Measurements from ENCODE around the gene IDE. TPM values are rescaled to one million over a fixed set of nuclear protein-coding genes. Genes with fewer than 3 reads are reported as not detected.
"Not testable (repeated sequence)": the region's sequence is repeated elsewhere in the genome, so short reads cannot be mapped to it uniquely, and the experiment has no call there.

Gene IDE
- 55.1 and 72.9 TPM in 2 replicates for total RNA-seq (2014; rRNA removed; shearing (Covaris generic))

DNA sequence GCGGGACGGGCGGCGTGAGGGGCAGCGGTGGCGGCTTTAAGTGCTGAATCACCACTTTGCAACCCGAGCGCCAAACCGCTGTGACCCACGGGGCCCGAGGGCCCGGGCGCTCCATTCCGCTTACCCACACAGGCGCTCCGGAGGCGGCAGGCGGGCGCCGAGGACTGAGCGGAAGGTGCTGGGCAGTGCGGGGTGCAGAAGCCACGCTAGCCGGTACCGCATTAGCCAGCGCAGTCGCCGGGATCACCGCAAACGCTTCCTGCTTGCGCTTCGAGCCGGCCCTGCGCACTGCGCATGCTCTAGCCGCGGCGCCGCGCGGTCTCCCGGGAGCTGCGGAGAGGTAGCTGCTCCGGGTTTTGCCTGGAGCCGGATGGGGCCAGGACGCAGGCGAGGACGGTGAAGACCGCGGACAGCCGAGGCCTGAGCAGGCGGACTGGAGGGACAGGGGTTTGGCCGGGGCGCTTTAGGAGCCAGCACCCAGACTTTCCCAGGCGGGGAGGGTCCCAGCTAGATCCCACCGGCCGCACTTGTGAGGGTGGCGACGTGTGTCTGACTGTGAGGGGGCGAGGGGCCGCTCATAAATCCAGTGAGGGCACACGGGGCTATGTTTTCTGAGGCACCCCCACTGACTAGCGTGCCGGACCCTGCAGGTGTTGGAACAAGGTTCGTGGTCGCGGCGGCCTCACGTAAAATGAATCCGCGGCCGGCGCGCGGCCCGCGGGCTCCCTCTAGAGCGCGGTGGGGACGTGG, at the start of gene IDE:
TSS of gene IDE (minus strand) at position 296 of the 750 bp plus-strand sequence. CDS start at position 222, 74 bp downstream.
- DNase-seq (ENCODE audit: low spot score): peak; percentile 73

DNA sequence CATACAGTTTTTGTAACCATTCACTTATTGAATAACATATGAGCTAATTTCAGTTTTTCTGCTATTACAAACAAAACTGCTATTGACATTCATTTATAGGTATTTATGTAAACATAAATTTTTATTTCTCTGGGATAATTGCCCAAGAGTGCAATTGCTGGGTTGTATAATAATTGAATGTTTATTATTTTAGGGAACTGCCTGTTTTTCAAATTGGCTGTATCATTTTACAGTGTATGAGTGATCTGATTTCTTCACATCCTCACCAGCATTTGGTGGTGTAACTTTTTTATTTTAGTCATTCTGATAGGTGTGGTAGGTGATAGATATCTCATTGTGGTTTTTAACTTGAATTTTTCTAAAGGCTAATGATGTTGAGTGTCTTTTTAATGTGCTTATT, 45.5 kb upstream of the IDE start:
- DNase-seq (ENCODE audit: low spot score): no peak

DNA sequence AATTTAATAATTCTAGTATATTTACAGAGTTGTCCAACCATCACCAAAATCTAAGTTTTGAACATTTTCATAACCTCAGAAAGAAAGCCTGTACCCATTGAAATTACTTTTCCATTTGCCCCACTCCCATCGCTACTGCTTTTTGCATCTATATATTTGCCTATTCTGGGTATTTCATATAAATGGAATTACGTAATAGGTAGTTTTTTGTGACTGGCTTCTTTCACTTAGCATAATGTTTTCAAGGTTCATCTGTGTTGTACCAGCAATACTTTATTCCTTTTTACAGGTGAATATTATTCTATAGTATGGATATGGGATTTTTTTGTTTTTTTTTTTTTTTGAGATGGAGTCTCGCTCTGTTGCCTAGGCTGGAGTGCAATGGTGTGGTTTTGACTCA, 41.6 kb upstream of the IDE start:
- DNase-seq (ENCODE audit: low spot score): no peak

DNA sequence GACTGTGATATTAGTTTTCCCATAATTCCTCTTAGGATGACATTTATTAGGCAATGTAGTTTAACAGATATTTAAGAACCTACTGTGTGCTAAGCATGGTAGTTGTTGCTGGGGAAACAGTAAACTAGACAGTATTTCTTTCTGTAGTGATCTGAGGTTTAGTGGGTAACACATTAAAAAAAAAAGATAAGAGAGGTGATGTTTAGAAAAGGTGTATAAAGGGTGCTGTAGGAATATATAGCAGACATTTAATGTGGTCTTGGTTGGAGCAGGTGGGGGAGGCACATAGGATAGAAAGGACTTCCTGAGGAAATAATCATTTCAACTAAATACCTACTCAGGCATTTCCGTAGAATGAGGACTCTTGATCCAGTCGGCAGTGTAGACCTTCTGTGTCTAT, 30.9 kb upstream of the IDE start:
- DNase-seq (ENCODE audit: low spot score): no peak

DNA sequence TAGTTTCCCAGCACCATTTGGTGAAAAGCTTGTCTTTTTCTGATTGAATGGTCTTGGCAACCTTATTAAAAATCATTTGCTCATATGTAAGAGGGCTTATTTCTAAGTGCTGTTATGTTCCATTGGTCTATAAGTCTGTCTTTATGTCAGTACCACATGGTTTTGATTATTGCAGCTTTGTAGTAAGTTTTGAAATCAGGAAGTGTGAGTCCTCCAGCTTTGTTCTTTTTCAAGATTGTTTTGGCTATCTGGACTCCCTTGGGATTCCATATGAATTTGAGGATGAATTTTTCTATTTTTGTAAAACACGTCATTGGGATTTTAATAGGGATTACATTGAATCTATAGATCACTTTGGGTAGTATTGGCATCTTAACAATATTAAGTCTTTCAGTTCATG, 24.4 kb upstream of the IDE start:
- DNase-seq (ENCODE audit: low spot score): no peak

DNA sequence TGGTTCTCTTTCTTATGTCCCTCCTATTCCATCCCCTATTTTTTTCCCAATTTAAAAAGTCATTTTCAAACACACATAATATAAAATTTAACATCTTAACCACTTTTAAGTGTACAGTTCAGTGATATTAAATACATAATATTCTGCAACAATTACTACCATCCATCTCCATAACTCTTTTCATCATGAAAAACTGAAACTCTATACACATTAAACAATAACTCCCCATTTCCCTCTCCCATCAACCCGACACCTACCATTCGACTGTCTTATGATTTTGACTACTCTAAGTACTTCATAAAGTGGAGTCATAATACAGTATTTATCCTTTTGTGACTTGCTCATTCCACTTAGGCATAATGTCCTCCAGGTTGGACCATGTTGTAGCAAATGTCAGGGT, 21.6 kb upstream of the IDE start:
- no peak for DNase-seq (ENCODE audit: low spot score)

DNA sequence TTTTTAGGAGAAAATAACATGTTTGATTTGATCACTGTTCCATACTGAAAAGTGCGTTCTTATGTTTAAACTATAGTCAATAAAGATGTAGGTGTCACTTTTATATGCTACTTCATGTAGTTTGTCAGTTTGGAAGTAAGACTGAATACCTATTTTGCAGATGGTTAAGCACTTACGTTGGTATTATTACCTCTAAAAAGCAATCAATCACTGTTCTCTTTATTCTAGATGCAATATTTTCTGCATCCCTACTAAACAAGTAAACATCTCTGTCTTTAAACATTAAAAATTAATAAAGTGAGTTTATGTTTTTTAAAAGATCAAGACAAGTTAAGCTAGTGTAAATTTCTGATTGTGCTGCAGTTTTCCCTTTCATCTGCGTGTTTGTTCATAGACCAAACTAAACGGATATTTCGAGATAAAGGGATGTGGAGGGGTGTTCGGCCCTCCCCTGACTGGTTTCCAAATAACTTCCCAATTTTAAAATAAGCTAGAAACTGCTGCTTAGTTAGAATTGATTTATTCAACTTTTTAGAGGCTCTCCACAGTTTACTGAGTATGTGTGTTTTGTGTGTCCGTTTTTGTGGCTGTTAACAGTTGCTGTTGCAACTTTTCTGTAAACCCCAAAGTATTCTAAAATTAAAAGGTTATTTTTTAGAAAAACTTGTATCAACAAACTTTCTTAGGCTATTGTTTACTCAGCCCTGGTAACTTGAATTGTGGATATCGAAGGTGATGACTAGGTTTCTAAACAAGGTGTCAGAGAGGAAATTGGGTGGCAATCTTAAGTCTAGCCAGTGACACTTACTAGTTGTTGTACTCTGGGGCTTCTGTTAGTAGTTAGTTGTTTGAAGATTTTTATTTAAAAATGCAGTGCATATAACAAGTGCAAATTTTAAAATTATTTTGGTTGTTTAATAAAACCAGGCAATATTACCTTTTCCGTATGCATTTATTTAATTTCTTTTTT, 20.0 kb upstream of the IDE start:
- no peak for DNase-seq (ENCODE audit: low spot score)

DNA sequence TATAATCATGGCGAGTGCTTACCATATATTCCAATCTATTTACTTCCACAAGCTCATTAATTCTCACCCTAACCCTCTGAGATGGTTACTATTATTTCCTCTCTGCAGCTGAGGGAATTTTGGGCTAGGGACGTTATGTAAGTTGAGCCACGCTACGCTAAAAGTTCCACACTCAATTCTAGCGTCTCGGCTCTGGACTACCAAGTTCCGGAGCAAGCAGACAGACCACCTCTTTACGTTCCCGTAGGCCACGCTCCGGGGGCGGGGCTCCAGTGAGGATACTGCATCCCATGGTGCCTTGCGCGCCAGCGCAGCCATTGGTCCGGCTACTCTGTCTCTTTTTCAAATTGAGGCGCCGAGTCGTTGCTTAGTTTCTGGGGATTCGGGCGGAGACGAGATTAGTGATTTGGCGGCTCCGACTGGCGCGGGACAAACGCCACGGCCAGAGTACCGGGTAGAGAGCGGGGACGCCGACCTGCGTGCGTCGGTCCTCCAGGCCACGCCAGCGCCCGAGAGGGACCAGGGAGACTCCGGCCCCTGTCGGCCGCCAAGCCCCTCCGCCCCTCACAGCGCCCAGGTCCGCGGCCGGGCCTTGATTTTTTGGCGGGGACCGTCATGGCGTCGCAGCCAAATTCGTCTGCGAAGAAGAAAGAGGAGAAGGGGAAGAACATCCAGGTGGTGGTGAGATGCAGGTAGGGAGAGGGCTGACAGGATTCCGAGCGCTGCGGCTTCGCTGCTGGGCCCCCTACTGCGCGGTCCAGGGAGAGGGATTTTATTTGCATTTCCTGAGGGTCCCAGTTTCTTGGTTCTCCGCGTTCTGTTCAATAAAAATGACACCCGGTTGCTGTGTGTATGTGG, 19.1 kb upstream of the IDE start, which contains the start of gene KIF11:
TSS of gene KIF11 (plus strand) at position 370 of the 858 bp plus-strand sequence. CDS start at position 616, 246 bp downstream.
- peak; percentile 97 for DNase-seq (ENCODE audit: low spot score)

DNA sequence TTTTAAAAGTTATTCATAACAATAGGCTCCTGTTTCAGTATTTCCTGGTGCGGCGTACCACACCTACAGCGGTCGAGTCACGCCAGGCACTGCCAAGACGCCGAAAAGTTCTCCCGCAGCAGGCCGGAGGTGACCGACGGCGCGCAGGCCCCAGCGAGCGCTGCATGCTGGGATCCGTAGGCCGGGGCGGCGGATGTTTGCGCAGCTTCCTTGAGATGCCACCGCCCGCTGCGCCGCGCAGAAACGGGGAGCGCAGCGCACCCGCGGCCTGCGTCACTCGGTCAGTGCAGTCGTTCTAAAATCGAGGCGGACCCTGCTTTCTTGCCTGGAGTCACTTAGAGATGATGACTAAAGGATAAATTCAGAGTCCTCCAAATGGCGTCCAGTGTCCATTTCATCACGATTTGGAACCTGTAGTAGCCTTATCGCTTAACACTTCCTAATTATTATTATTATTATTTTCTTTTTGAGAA, 17.7 kb upstream of the IDE start:
- no peak for DNase-seq (ENCODE audit: low spot score)

DNA sequence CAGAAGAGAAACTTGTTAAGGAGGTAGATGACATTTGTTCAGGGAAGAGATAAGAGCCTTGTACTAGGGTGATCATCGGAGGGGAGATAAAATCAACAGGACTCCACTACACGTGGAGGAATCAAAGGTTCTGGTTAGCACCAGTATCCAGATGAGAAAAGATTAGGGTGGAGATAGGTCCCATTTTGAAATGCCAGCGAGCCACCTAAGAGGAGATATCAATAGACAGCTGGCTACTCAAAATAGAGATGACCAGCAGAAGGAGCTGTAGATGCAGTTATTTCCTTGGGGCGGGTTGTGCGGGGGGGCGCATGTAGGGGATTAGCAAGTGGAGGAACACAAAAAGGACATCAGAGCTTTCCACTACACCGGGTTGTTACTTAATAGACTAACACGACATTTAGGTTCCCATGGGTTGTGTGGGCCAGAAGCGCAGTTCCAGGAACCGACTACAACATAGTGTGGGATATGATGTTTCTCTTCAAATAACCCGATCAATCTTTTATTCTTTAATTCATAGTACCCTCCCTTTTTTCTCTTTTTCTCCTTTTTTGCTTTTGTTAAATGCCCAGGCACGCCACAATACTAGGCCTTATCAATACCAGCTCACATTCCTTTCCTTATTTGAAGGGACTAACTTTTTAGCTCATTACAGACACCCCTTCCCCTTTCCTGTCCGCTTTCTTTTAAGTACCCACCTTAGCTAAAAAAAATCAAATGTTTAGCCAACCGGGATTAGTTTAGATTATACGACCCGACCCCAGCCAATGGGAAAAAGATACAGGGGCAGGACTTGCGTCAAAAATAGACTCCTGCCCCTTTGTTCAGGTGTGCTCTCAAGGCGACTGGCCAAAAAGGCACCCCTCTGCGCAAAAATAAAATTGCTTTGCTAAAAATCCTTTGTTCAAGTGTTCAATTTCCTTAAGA, 17.0 kb upstream of the IDE start:
- no peak for DNase-seq (ENCODE audit: low spot score)

DNA sequence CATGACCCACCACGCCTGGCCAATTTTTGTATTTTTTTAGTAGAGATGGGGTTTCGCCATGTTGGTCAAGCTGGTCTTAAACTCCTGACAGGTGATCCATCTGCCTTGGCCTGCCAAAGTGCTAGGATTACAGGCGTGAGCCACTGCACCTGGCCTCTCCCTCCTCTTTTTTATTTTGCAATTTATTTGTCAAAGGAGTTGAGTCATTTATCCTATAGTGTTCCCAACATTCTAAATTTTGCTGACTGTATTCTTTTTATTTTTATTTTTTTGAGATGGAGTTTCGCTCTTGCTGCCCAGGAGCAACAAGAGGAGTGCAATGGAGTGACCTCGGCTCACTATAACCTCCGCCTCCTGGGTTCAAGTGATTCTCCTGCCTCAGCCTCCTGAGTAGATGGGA, 8.5 kb upstream of the IDE start:
- not testable (repeated sequence) for DNase-seq (ENCODE audit: low spot score)

DNA sequence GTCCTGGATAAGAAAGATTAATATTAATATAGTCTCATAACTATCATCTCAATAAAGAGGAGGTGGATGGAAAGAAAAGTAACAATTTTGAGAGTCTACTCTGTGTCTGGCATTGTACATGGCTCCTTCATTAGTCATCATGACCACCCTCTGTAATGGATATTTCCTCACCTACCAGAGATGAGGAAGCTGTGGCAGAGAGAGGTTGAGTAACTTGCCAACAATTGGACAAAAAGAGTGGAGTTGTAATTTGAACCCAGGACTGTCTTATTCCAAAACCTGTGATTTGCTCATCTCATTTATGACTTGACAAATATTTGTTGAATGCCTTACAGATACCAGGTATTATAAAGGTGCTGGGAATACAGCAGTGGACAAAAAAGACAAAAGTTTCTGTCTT, 2.1 kb upstream of the IDE start:
- DNase-seq (ENCODE audit: low spot score): peak; percentile 48

DNA sequence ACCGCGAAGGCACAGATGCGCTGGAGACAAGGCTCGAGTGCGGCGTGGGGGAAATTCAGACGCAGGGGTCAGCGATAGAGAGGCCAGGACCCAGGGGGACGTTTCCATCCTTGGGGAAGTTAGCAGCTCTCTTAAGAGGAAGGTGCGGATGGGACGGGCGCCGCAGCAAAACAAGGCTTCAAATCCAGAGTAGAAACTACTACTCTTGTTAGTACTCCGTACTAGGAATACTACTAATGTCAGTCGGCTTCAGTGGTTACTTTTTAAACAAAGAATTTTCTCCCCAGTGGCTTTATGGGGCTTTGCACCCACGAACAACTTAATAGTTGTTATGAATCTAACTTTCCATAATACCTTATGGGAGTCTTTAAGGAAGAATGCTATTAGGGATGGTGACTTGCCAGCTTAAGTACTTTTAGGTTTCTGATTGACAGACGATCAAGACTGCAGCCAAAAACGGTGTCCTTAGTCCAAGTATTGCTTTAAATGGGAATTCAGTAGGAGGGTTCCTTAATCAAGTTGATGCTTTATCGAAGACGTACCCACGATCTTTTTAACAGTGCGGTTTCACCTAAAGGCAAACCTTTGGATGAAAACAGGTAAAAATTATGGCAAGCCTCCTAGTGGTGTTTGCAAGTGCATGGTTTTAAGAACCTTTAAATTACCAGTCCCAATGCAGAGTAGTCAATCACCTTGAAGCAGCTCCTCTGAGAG, 812 bp upstream of the IDE start:
- peak; percentile 13 for DNase-seq (ENCODE audit: low spot score)

DNA sequence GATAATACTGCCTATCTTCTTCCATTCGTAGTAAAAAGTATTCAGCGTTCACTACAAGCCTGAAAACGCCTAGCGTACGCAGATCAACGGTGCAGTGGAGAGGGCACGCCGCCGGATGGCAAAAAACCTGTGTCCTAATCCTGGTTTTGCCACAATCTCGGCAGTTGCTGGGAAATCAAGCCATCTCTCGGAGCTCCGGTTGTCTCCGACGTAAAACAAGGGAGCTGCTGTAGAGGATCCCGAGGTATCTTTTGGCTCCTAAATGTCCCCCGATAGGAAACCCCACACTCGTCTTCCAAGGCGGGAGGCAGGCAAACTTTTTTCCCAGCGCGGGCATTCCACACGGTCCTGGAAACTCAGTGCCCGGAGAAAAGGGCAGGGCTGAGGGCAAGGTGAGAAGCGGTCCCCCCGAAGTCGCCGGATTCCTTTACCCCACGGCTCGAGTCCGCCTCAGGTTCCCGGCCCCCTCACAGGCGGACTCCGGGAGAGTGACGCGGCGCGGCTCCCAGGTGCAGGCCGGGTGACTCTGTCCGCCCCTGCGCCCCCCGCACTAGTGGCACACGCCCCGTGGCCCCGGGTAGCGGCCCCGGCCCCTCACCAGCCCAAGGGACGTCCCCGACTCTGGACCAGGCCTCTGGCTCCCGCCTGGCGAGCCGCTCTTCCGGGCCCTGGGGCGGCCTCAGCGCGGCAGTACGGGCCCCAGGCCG, 649 bp downstream of the IDE start:
- peak; percentile 42 for DNase-seq (ENCODE audit: low spot score)

DNA sequence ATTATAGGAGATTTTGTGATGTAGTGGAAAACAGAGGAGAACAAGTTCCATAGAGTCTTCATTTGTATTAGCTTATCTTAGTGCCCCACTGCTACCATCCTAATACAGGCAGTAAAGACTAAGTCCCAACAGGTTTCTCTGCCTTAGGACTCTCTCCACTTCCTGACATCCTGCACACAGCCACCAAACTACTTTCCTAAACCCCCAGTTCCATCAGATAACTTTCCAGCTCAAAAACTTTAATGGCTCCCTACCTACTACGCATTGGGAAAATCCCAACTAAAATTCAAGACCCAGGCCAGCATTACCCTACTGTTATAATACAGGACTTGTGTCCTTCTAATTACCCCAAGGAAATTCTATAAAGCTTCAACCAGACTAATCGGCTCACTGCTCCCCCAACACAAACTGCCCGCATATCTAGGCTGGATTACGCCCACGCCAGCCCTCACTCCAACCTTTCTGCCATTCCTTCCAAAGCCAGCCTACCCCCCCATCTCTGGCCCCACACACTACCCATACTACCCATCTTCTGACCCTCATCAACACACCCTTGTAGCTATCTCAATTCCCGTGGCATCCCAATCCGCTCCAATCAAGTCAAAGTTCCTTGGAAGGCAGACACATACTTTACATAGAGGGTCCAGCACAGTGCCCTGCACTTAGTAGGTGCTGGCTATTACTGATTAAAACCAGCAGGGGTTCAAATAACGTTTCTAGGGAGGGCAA, 1.4 kb downstream of the IDE start:
- no peak for DNase-seq (ENCODE audit: low spot score)

DNA sequence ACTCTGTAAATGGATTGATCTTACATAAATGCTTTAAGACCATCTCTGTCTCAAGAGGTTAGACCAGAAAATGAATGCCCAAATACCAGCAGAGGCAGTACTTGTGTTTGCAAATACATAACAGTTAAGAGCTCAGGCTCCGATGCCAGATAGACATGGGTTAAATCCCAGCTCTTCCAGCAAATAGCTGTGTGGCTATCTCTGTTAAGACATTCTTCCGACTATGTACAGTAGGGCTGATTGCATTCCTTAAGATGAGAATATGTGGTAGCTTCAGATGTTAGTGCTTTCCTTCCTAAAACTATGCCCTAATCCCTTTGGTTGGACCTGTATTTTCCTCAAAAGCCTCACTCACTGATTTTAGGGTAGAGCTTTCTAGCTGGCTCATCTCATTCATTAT, 2.2 kb downstream of the IDE start:
- DNase-seq (ENCODE audit: low spot score): no peak

DNA sequence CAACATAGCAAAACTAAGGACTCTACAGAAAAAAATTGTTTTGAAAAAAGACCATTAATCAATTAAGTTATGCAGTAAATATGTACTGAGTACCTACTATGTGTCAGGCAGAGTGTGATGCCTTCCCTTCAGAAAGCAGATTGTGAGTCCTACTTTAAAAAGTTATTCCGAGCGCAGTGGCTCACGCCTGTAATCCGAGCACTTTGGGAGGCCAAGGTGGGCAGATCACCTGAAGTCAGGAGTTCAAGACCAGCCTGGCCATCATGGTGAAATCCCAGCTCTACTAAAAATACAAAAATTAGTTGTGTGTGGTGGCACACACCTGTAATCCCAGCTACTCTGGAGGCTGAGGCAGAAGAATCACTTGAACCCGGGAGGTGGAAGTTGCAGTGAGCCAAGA, 4.2 kb downstream of the IDE start:
- DNase-seq (ENCODE audit: low spot score): not testable (repeated sequence)

DNA sequence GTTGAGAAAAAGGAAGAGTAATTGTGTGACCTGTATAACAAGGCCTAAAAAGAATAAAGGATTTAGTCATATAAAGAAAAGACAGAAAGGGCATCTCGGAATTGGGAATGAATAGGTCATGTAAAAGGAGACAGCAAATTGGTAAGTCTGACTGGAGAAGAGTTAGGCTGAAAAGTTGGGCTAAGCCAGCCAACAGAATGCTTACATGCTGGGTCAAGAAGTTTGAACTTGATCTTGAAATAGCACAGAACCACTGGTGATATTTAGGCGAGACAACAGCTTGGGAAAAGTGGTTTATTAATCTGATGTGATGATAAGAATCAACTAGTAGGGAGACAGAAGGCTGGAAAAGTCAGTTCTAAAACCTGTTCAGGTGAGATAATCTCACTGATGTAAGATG, 4.8 kb downstream of the IDE start:
- DNase-seq (ENCODE audit: low spot score): no peak

All from A172 (cell line).